K562 treated with DMSO at 1 percent for 48 hours (cell line): Measurements from ENCODE around the gene MYADM. TPM values are rescaled to one million over a fixed set of nuclear protein-coding genes. Genes with fewer than 3 reads are reported as not detected.

Experiments
- total RNA-seq: library from RNA; unstranded; fragments of 300-600 nt; gene quantifications from 2 replicates; pipeline ENCODE4 v1.2.3, GENCODE V29; 2022; ENCODE audit warnings: low replicate concordance; ENCODE audit errors: extremely low read depth

MYADM gene, protein sequence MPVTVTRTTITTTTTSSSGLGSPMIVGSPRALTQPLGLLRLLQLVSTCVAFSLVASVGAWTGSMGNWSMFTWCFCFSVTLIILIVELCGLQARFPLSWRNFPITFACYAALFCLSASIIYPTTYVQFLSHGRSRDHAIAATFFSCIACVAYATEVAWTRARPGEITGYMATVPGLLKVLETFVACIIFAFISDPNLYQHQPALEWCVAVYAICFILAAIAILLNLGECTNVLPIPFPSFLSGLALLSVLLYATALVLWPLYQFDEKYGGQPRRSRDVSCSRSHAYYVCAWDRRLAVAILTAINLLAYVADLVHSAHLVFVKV
- total RNA-seq, result not detected in 2 replicates

DNA sequence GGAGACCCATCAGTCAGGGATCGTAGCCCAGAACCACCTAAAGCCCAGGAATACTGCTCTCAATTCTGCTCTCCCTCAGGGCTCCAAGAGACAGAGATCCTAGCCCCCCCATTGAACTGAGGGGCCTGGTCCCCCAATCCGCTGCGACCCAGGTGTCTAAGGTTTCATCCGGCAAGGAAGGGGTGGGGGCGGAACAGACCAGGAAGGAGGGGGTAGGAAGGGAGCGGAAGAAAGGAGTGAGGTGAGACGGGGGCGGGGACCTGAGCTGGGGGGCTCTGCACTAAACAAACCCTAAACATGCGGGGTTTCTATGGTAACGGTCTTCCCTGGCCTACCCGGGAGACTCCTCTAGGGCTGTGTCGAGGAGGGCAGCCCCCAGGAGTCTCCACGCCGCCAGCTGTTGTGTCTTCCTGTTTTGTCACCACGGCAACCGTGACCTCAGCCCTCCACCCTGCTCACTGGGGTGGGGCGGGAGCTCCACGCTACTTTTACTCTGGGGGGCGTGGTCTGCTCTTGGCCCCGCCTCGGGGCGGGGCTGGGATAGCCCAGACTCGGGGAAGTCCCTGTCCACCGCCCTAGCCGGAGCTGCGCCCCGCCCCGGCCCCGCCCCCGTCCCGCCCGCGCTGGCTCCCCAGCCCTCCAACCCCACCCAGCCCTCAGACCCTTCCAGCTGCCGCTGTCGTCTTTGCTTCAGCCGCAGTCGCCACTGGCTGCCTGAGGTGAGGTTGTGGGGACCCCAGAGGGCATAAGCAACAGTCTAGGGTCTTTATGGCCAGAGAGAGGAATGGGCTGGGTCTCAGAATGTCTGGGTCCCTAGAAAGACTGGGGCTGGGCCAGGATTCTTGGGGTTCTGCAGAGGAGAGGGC, at the start of gene MYADM:
MYADM (plus strand) TSS at position 659 of the 866 bp plus-strand sequence. CDS start 5,647 bp downstream, outside the sequence.

DNA sequence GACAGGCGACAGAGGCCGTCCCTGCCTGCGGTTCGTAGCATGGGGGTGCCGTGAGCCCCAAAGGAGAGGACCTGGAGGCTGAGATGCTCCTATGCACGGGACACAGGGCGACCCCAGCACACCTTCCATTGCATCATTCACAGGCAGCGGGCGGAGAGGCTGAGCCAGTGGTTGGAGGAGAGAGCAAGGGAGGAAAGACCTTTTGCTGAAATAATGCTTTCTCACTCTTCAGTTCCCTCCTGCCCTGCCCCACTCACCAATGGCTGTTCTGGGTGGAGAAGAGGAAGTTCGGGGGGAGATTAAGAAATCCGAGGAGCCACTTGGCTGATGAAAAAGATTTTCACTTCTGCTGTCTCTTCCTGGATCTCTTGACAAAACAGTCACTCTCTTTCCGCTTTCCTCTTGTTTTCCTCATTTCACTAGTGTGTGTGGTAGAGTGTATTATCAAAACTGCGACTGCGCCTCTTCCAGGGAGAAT, 43.5 kb upstream of the MYADM start, which contains the start of gene NLRP12:
NLRP12 (minus strand) TSS at position 181 of the 478 bp plus-strand sequence; CDS start at position 41, 140 bp downstream.

DNA sequence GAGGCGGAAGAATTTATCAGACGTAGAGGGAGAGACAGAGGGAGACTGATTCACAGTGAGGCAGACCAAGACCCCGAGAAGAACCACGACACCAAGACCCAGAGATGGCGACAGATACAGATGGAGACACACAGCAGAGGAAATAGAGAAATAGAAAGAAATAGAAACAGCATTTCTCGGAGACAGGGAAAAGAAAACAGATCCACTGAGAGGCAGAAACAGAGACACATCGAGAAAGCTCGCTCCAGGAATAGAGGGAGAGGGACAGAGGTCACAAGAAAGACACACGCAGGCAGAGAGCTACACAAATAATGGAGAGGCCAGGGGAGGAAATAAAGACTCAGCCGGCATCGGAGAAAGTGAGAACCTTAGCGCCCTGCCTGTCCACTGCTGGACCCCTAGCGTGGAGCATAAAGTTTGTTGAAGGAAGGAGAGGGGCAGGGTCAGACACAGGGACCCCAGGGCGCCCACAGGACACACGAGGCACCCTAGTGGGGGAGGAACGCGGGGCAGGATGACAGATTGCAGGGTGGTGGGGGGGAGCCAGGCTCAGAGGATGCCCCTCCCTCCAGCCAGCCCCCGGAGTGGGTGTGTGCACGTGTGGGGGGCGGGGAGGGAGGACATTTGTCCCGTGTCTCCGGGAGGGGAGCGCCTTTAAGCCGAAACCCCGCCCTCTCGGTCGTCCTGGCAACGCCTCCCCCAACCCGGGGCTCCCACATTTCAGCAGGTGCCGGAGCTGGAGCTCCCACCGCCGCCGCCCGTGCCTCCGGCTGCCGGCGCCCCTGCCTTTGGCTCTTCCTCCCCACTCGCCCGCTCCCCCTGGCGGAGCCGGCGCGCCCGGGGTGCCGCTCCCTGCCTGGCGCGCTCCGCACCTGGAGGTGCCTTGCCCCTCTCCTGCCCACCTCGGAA, 14.1 kb downstream of the MYADM start, which contains the start of gene PRKCG:
PRKCG (plus strand) TSS at position 716 of the 909 bp plus-strand sequence. CDS start 298 bp downstream, outside the sequence.

DNA sequence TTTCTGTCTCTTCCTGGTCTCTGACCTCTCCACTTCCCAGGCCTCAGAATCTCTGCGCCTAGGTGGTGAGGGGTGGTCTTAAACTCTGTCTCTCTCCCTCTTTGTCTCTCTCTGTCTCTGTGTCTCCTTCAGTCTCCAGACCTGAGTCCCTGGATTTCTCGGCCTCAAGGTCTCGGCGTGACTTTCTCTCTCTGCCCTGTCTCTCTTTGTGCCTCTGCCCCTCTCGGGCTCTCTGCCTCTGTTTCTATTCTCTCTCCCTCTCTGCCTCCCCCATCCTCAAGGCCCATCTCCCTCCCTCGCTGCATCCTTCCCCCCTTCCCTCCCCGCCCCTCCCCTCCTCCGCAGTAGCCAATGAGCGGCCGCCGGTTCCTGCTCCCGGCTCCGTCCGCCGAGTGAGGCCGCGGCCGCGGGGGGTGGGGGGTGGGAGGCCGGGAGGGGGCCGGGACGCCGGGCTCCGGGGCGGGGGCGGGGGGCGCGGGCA, 41.3 kb downstream of the MYADM start, which contains the start of gene CACNG7:
CACNG7 (plus strand) TSS at position 344 of the 481 bp plus-strand sequence. CDS start 3,554 bp downstream, outside the sequence.

Other genes with a start within 250 kb of the MYADM start
- not detected in 2 replicates for gene DPRX, start 235.9 kb upstream of the MYADM start, total RNA-seq
- gene NLRP12, start 43.6 kb upstream of the MYADM start, total RNA-seq, result not detected in 2 replicates
- not detected in 2 replicates for gene PRKCG, start 14.3 kb downstream of the MYADM start, total RNA-seq
- gene CACNG7, start 41.4 kb downstream of the MYADM start, total RNA-seq, result not detected in 2 replicates
- gene CACNG8, start 95.1 kb downstream of the MYADM start, total RNA-seq, result not detected in 2 replicates
- not detected in 2 replicates for gene CACNG6, start 123.8 kb downstream of the MYADM start, total RNA-seq
- gene VSTM1, start 196.0 kb downstream of the MYADM start, total RNA-seq, result not detected in 2 replicates
- gene TARM1, start 213.5 kb downstream of the MYADM start, total RNA-seq, result not detected in 2 replicates
- gene OSCAR, start 232.9 kb downstream of the MYADM start, total RNA-seq, result not detected in 2 replicates
- gene NDUFA3, start 235.0 kb downstream of the MYADM start, total RNA-seq, result not detected in 2 replicates
- gene TFPT, start 247.8 kb downstream of the MYADM start, total RNA-seq, result not detected in 2 replicates
- gene PRPF31, start 247.9 kb downstream of the MYADM start, total RNA-seq, result not detected in 2 replicates